GM23338 (cell line): ENCODE results near the gene TLCD3B. TPM values are rescaled to one million over a fixed set of nuclear protein-coding genes. Genes with fewer than 3 reads are reported as not detected.

Experiments used
- CREB1 ChIP-seq: fragments of 250-450 bp; sonication (Bioruptor Pico); IDR thresholded peaks from 2 replicates; pipeline ENCODE4 v1.5.0; 2020; ENCODE audit warnings: low read depth, mild to moderate bottlenecking, moderate library complexity
- CTCF ChIP-seq, 2 experiments: fragments of 200-600 bp in 1 of 2; sonication (generic) in 1 of 2; conservative IDR thresholded peaks; 2 replicates each; pipeline versions ENCODE4 v1.5.1 to v1.6.1; 2016 to 2017; ENCODE audit warnings: antibody characterized with exemption in 2 of 2, low read depth in 2 of 2, mild to moderate bottlenecking in 2 of 2, moderate library complexity in 1 of 2
- EZH2 ChIP-seq: fragments of 200-600 bp; sonication (generic); IDR thresholded peaks from one replicate; pipeline ENCODE4 v1.8.0; 2017; ENCODE audit warnings: antibody characterized with exemption, mild to moderate bottlenecking, low read depth; ENCODE audit not compliant: unreplicated experiment
- EZH2phosphoT487 ChIP-seq: fragments of 200-600 bp; sonication (generic); IDR thresholded peaks from one replicate; pipeline ENCODE4 v1.8.1; 2018; ENCODE audit warnings: antibody characterized with exemption; ENCODE audit not compliant: unreplicated experiment
- NANOG ChIP-seq: IDR thresholded peaks from 2 replicates; pipeline ENCODE4 v1.6.1; 2016; ENCODE audit warnings: antibody characterized with exemption, borderline replicate concordance
- POLR2AphosphoS5 ChIP-seq: IDR thresholded peaks from 2 replicates; pipeline ENCODE4 v1.6.1; 2016; ENCODE audit warnings: antibody characterized with exemption, low read depth
- STAT1 ChIP-seq: IDR thresholded peaks from one replicate; pipeline ENCODE4 v1.6.1; 2016; ENCODE audit warnings: antibody characterized with exemption; ENCODE audit not compliant: unreplicated experiment
- ZNF114 ChIP-seq: fragments of 250-450 bp; sonication (Bioruptor Pico); IDR thresholded peaks from 2 replicates; pipeline ENCODE4 v1.5.0; 2020; ENCODE audit warnings: mild to moderate bottlenecking, moderate library complexity
- ZNF331 ChIP-seq: fragments of 250-450 bp; sonication (Bioruptor Pico); IDR thresholded peaks from 2 replicates; pipeline ENCODE4 v1.5.0; 2020; ENCODE audit warnings: low read depth, mild to moderate bottlenecking, moderate library complexity
- ZNF462 ChIP-seq: fragments of 250-450 bp; sonication (Bioruptor Pico); IDR thresholded peaks from 2 replicates; pipeline ENCODE4 v1.5.0; 2020; ENCODE audit warnings: mild to moderate bottlenecking, moderate library complexity
- polyA plus RNA-seq: library from polyadenylated mRNA; unstranded; fragments of >200 nt; fragmentation: Nextera tagmentation; extraction: Ambion mirVana; gene quantifications from 2 replicates; pipeline ENCODE4 v1.2.1, GENCODE V29; 2016
- total RNA-seq: library from RNA; depleted of rRNA; stranded (reverse); fragments of >200 nt; shearing (Covaris generic); gene quantifications from 2 replicates; pipeline ENCODE4 v1.2.3, GENCODE V29; 2014
- TF ChIP-seq, protein P1 (sequence below): IDR thresholded peaks from 2 replicates; pipeline ENCODE4 v1.6.1; 2016; ENCODE audit warnings: antibody characterized with exemption
- TF ChIP-seq, protein P2 (sequence below): IDR thresholded peaks from one replicate; pipeline ENCODE4 v1.6.1; 2018; ENCODE audit warnings: antibody characterized with exemption; ENCODE audit not compliant: unreplicated experiment

The TLCD3B gene
- total and polyA plus RNA-seq, 2 experiments from 2014 or later, result 14.2 to 37.4 TPM

DNA sequence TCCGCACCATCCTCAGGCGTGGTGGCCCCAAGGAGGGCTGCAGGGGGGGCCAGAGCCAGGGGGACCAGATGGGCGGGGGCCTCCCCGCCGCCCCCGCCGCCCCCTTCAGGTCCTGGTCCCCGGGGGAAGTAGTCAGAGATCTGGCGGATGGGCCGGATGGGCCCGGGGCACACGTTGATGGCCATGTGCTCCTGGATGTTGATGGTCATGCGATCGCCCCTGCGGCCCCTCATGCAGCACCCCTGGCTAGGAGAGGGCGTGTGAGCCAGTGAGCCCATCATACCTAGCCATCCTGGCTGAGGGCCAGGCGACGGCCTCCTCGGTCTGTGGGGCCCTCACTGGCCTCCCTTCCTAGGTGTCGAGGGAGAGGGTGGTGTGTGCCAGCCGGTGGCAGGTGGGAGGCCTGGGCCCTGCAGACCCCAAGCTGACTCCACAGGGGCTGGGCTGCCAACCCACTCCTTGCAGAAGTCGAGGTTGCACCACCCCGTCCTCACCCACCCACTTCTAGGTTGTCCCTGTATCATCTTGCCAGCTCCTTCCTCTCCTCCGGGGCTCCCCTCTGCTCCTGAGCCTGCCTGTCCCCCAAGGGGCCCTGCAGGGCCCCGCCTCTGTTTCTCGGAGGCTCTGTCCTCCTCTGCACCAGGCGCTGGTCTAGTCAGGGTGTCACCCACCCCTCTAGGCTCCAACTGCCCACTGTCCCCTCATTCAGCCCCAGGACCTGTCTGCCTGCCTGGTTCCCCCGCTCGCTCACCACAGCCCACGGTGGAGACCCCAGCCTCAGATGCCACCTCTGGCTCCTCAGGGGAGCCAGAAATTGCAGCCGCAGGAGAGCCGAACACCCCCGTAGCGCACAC lies 20.9 kb downstream of the TLCD3B start (continued):
- no peak for TF ChIP-seq ZNF462
- TF ChIP-seq ZNF331 (CRISPR knock-in tag), result no peak
- no peak for TF ChIP-seq STAT1
- no peak for TF ChIP-seq EZH2phosphoT487
- no peak for TF ChIP-seq CTCF (conservative IDR thresholded peaks at IDR 0.05; ENCODE audit: low read depth in 2 of 2)
- no peak for TF ChIP-seq ZNF114
- no peak for TF ChIP-seq POLR2AphosphoS5
- TF ChIP-seq NANOG, result no peak
- no peak for TF ChIP-seq CREB1
- TF ChIP-seq, protein P1, sequence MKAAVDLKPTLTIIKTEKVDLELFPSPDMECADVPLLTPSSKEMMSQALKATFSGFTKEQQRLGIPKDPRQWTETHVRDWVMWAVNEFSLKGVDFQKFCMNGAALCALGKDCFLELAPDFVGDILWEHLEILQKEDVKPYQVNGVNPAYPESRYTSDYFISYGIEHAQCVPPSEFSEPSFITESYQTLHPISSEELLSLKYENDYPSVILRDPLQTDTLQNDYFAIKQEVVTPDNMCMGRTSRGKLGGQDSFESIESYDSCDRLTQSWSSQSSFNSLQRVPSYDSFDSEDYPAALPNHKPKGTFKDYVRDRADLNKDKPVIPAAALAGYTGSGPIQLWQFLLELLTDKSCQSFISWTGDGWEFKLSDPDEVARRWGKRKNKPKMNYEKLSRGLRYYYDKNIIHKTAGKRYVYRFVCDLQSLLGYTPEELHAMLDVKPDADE, result no peak
- TF ChIP-seq, protein P2, sequence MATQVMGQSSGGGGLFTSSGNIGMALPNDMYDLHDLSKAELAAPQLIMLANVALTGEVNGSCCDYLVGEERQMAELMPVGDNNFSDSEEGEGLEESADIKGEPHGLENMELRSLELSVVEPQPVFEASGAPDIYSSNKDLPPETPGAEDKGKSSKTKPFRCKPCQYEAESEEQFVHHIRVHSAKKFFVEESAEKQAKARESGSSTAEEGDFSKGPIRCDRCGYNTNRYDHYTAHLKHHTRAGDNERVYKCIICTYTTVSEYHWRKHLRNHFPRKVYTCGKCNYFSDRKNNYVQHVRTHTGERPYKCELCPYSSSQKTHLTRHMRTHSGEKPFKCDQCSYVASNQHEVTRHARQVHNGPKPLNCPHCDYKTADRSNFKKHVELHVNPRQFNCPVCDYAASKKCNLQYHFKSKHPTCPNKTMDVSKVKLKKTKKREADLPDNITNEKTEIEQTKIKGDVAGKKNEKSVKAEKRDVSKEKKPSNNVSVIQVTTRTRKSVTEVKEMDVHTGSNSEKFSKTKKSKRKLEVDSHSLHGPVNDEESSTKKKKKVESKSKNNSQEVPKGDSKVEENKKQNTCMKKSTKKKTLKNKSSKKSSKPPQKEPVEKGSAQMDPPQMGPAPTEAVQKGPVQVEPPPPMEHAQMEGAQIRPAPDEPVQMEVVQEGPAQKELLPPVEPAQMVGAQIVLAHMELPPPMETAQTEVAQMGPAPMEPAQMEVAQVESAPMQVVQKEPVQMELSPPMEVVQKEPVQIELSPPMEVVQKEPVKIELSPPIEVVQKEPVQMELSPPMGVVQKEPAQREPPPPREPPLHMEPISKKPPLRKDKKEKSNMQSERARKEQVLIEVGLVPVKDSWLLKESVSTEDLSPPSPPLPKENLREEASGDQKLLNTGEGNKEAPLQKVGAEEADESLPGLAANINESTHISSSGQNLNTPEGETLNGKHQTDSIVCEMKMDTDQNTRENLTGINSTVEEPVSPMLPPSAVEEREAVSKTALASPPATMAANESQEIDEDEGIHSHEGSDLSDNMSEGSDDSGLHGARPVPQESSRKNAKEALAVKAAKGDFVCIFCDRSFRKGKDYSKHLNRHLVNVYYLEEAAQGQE, result no peak
- no peak for TF ChIP-seq EZH2
